GM18861 (cell line): Measurements from ENCODE around the gene TMEM267.
"Not testable (repeated sequence)": the region's sequence is repeated elsewhere in the genome, so short reads cannot be mapped to it uniquely, and the experiment has no call there.

ENCODE experiments used
- ATAC-seq: cut with Tn5 transposase; IDR thresholded peaks from one replicate; pipeline ENCODE4 v1.9.1; 2021; ENCODE audit not compliant: unreplicated experiment

Gene TMEM267

DNA sequence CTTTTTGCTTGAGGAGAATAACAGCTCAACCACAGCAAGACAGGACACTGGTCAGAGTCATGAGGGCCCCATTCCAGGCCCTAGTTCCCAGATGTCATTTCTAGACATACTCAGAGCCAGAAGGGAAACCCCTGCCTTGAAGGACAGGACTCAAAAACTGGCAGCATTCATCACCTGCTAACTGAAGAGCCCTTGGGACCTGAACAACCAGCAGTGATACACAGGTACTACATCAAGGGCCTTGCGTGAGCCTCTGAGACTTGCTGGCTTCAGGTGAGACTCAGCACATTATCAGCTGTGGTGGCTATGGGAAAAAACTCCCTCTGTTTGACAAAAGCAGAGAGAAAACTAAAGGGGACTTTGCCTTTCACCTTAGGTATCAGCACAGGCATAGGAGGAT is 22.6 kb downstream of the TMEM267 start:
- ATAC-seq, result no peak

DNA sequence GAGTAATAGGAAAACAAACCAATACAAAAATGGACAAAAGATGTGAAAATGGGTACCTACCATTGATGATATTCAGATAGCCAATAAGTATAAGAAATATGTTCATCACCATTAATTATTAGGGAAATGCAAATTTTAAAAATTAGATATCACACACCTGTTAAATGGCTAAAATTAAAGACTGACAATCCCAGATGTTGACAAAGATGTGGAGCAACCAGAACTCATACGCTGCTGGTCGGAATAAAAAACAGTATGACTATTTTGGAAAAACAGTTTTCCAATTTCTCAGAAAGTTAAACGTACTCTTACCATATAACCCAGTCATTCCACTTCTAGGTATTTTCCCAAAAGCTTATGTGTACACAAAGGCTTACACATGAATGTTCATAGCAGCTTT is 27.1 kb downstream of the TMEM267 start:
- ATAC-seq, result no peak

DNA sequence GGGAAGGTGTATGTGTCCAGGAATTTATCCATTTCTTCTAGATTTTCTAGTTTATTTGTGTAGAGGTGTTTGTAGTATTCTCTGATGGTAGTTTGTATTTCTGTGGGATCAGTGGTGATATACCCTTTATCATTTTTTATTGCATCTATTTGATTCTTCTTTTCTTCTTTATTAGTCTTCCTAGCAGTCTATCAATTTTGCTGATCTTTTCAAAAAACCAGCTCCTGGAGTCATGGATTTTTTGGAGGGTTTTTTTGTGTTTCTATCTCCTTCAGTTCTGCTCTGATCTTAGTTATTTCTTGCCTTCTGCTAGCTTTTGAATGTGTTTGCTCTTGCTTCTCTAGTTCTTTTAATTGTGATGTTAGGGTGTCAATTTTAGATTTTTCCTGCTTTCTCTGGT is 42.1 kb downstream of the TMEM267 start:
- ATAC-seq, result not testable (repeated sequence)

DNA sequence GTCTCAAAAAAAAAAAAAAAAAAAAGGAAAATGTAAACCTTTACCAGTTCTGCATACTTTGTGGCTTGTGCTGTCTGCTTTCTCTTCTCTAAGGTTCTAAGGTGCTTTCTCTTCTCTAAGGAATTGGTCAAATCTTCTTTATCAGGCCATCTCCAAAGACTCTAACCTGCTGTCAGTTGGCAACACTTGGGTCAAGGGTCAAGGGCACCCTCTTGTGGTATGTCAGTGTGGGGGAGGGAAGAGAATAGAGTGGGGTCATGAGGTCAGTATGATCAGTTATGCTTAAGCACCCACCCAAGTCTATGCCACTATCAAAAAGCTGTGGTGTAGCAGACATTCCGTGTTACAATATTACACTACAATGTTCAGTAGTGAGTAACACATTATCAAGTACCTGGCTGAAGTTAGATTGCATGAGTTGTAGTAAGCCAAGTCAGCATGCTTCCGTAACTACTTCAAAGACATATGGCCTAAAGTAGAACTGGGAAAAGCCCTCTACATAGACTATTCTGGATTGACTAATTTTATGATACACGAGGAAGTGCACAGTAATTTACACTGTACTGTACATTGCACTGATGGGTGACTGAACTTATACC is 46.5 kb downstream of the TMEM267 start:
- ATAC-seq, result no peak

DNA sequence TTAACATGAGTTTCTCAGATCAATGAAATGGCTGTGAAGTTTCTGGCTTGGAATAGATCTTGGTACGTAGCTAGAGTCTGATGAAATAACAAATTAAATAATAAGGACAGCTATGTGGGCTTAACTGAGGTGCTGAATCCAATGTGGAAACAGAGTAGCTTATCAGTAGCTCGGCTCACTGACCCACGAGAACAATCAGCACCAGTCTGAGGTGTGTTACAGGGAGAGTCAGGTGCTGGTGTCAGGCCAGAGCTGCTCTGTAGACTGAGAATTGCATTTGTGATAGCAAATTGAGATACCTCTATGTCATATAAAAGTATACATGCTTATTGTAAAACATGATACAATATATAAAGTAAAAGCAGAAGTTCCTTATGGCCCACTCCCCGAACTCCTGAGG is 50.3 kb downstream of the TMEM267 start:
- no peak for ATAC-seq

DNA sequence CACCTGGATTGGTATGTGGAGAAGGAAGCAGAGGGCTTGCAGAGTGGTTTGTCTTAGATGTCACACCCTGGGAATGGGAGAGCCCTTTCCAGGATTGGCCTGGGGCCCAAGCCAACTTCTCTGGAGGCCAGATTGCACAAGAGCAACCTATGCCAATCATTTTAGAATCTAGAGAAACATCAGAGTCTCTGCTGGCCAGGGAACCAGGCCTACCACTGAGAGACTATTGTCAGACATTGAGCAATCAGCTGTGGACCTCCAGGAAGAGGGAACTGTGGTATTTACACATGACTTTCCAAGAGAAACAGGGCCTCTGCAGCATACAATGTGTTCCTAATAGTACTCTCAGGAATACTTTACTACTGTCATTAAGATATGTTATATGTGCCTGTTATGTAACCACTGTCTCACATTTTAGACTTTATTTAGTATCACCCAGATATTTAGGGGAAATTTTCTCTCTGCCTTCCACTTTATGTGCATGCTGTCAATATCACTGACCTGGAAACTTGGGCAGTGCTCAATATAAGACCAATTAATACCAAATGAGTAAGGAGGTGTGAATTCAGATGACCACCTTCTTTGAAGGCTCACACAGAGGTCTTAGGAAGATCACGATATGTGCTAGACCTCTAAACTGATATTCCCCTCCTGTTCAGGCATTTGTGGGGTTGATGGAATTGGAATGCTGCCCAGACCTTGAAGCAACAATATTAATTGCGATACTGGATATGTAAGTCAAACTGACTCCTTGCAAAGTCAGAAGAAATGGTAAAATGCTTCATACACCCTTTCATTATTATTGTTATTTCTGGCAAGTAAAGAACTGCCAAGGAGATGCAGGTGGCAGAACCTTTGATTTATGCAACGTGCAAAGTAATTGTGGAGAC is 50.9 kb downstream of the TMEM267 start:
- ATAC-seq, result no peak

DNA sequence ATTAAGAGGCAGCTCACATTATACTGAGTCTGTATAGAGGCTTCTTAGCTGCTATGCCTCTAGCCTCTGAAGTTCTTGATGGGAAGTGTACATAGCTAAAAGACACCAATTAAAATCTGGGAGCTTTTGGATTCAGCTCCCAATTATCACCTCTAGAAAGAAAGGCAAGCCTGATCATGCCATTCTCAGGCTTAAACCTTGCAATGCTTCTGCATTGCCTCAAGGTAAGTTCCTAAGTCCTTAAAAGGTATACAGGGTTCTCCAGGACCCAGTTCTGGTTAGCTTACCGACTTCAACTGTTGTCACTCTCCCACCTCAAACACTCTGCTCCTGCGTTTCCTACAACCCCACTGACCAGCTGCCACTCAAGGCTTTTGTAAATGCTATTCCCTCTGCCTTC is 54.0 kb downstream of the TMEM267 start:
- no peak for ATAC-seq

DNA sequence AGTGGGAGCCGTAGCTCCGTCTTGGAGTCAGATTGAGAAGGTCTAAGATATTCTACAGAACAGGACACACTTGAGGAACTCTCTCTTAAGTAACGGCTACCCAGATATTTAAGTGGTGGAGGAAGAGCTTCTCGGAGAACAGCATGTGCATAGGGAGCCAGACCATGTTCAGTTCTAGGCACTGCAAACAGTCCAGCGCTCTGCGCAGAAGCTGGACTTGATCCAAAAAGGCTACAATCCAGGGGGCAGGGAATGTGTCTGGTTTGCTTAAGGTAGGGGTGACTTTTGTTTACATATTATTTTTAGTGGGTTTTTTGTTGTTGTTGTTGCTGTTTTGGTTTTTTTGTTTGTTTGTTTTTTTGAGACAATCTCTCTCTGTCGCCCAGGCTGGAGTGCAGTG is 54.6 kb downstream of the TMEM267 start:
- ATAC-seq, result no peak

DNA sequence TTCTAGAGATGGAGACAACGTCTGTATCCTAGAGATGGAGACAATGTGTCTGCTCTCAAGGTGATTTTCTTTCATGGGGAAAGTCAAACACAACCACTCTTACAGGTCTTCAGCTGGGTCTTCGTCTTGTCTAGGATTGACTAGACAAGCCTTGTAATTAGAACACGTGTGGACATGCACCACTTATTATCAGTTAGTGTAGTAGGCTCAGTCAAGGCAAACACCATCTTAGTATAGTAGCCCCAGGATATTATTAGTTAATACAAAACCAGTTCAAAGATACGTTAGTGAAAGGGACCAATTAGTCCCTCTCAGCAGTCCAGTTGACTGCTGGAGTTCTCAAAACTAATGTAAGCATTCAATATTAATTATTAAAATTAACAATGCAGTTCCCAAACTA is 56.4 kb downstream of the TMEM267 start:
- ATAC-seq, result no peak

DNA sequence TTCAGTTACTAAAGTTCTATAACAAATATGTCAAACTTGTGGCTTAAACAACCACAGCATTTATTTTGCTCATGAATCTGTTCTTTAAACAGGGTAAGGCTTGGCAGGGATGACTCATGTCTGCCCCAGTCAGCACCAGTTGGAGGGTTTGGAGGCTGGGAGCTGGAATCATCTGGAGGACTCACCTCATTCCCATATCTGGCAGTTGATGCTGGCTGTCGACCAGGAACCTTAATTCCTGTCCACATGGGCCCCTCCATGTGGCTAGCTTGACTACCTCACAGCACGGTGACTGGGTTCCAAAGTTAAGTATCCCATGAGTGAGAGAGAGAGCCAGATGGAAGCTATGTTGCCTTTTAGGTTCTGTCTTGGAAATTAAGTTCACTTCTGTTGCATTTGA is 57.7 kb downstream of the TMEM267 start:
- no peak for ATAC-seq

DNA sequence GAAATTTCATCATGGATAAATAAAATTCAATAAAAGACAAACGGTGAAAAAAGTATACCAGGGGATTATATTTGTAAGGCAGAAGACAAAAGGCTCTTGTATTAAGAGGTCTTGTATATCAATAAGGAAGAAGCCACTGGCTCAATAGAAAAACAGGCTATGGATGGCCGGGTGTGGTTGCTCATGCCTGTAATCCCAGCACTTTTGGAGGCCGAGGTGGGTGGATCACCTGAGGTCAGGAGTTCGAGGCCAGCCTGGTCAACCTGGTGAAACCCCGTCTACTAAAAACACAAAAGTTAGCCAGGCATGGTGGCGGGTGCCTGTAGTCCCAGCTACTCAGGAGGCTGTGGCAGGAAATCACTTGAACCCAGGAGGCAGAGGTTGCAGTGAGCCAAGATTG is 60.6 kb downstream of the TMEM267 start:
- not testable (repeated sequence) for ATAC-seq

DNA sequence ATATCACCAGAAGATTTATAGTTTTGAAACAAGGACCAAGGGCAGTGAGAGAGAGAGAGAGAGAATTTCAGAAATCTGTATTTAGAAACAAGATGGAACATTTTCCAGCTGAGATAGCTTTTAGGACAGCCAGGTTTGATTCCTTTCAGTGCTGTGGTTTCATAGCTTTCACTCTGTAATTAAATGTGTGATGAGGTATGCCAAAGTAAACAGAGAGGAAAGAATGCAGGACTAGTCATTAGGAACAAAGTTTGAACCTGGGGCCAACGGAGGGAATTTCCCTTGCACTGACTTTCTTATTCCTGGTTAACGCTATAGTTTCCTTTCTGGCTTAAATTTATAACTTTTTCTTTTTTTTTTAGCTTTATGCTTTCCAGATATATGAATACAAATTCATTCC is 61.5 kb downstream of the TMEM267 start:
- ATAC-seq, result no peak

DNA sequence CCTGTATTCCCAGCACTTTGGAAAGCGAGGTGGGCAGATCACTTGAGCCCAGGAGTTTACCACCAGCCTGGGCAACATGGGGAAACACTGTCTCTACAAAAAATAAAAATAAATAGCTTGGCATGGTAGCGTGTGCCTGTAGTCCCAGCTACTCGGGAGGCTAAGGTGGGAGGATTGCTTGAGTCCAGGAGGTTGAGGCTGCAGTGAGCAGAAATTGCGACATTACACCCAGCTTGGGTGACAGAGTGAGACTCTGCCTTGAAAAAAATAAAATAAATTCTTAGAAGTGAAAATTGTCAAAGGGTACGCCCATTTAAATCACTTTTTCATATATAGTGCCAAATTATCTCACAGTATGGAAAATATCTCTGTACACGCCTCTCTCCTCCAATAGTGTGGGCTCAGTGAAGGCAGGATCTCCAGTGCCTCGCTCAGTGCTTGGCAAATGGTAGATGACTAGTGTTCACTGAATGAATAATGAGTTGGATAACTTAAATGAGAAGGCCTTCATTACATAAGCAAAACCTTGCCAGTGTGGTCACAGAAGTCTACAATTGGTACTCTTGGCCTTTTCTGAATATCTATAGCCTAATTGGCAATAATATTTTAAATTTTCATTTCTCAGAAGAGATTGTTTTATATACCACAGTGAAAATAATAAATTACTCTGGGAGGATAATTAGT is 62.1 kb downstream of the TMEM267 start:
- no peak for ATAC-seq

DNA sequence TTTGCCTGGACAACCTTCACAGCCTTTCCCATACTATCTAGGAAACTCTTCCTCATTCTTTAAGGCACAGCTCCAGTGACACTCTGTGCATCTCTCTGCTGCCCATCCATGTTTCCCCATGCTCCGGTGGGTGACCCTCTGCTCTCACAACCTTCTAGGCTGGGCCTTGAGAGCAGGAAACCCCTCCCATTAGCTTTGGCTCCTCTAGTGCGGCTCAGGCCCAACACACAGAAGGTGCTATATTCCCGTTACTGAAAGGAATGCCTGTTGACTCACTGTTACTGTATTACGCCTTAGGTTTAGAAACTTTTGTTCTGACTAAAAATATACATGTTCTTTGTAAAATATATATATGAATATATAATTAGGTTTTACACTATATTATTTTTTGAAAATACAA is 63.4 kb downstream of the TMEM267 start:
- no peak for ATAC-seq

DNA sequence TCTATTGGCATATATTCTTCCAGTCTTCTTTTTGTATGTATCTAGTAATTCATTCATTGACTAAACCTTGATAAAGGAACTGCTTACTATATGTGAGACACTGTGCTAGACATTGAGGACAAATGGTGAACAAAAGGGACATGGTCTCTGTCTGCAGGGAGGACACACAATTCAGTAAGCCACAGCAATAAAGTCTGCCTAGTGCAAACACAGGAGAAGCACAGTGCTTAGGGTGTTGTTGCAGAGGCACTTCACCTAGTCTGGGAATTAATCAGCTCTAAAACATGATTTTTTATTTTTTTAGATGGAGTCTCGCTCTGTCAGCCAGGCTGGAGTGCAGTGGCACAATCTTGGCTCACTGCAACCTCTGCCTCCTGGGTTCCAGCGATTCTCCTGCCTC is 65.1 kb downstream of the TMEM267 start:
- ATAC-seq, result no peak

DNA sequence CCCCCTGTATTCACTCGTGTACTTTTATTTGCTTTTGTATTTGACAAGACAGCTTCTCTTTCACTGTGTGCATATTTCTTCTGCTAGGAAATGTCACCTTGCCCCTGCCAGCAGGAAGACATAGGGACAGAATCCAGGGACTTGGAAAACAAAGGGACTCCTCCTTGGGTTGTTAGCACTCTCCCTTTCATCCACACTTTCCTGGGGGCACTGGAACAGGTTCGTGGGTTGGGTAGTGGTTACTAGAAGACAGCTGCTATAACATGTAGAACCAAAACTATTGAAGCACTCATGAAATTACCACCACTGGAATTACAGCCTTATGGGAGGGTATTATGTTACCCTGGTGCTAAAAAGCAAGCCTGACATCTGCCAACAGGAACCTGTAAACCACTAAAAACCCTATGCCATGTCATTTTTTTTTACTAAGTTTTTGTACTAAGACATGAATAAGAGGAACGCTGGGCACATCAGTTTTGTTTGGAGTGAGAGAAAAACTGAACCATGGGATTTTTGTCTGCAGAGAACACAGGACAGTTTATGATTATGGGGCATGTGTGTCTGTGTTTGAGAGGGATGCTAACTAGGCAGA is 66.8 kb downstream of the TMEM267 start:
- no peak for ATAC-seq

DNA sequence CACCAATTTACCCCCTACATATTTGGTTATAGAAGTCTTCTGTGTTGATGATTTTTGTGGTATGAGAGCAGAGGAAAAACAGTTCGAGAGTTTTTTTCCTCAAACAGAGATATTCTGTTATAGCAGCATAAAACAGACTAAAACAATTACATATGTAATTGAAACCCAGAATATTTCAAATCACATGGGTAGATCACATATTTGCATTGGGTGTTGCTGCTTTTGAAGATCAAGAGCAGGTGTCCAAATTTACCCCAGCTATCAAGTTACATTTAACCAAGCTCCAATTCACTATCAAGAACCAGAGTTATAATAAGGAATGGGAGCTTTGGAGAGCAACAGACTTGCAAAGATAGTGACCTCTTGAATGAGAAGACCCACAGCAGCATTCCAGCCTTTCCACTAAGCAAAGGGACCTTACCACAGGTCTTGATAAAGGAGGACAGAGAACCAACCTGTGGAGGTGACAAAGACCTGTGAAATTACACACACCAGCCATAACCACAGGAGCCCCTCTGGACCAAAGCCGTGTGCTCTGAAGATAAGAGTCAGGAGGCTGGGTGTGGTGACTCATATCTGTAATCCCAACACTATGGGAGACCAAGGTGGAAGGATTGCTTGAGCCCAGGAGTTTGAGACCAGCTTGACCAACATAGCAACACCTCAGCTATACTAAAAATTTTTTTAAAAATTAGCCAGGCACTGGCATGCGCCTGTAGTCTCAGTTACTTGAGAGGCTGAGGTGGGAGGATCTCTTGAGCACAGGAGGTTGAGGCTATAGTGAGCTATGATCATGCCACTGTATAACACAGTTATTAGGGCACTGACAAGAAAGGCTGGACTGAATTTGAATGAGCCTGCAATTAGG is 67.5 kb downstream of the TMEM267 start:
- ATAC-seq, result no peak

DNA sequence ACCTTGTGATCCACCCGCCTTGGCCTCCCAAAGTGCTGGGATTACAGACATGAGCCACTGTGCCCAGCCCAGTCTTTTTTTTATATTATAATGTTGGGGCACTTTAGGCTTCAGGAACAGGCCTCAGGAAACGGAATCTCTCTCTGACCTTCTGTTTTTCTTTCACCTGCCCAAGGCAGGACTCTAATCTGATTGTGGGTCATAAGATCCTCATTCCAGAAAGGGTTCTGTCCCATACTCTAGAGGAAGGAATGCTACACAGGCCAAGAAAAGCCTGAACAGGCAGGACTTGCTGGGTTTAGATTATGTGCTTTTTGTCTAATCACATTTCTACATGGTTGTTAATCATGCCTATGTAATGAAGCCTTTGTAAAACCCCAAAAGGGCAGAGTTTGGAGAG is 69.7 kb downstream of the TMEM267 start:
- no peak for ATAC-seq

DNA sequence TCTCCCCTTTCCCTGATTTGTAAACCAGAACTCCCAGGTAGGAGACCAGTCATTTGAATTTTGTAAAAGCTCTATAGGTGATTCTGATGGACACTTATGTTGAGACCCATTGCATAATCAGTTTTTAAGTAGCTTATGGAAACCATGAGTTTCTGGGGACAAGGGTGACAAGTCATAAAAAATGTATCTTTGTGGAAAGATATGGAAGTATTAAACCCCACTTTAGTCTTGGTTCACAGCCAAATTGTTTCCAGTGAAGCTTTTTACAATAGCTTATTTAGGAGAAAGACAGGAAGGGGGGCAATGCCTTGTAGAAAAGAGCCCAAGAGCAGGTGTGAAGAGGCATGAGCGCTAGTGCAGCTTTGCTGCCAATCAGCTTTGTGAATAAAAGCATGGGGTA is 71.0 kb downstream of the TMEM267 start:
- ATAC-seq, result no peak

DNA sequence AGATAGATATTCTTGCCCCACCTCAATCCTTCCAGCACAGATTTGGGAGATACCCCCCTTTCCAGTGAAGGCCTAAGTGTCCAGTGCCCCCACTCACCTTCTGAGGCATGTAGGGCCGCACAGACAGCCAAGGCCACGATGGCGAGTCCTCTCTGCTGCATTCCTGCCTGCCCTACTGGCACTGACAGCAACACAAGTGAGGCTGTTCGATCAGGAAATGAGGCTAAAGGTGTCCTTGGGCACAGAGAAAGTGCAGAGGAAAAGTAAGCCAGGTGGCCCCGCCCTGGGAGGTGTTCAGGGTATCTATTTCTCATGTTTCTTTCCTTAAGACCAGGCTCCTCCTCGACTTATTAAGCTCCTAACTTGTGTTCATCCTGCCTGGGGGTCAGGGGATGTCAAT is 71.5 kb downstream of the TMEM267 start, which contains the start of gene CCL28:
Gene CCL28 (minus strand): TSS at position 236 of the 400 bp plus-strand sequence. CDS start 75 bp downstream, at position 161.
- ATAC-seq, result no peak

DNA sequence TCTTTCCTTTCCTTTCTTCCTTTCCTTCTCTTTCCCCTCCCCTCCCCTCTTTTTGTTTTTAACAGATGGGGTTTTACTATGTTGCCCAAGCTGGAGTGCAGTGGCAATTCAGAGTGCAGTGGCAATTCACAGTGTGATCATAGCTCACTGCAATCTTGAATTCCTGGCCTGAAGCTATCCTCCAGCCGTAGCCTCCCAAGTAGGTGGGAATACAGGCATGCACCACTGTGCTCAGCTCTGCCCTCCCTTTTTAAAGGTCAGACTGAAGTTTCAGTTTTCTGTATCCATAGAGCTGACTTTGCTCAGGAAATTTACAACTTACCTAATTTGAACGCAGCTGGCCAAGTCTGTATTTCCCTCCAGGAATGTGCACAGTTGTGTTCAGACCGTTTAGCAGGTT is 72.2 kb downstream of the TMEM267 start:
- no peak for ATAC-seq
